ENCODE results near the gene LLGL1.

LLGL1 gene

DNA sequence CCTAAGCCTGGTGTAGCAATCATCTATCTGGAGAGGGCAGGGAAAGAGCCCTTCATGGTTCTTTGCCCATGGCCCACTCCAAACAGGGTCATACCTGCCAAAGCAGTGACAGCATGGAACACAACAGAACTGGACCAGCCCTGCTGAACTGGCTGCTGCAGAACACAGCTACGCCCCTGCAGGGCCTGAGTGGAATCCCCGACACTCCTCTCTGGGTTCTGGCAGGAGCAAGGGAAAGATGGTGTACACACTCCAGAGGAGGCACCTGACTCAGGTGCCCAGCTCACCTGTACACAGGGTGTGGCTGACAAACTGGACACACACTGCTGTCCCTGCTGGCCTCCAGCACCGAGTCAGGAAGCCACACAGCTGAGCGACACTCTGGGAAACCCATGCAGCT lies 54.8 kb downstream of the LLGL1 start:
- no peak for DNase-seq

DNA sequence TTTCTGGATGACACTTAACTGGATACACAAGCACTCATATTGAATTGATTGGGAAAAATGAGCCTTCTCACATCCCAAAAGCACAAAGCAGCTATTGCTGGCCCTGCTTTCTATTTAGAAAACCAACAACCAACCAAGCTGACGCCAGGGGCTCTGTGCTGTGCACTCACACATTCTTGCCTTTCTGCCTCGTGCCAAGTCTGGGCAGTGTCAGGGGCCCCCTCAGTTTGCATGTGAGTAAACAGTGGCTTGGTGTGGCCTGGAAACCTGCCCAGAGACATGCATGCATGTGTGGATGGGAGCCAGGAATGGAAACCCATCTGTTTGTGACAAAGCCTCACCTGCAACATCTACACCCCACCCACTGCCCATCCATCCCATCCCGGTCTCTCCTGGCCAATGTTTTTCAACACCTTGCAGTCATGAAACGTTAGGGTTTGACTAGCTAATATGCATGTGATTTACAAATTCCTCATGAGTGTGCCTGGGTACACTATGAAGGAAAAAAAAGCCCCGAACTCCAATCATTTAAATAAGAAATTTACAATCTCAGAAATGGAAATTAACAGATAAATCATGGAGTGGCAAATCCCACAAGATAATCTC lies 55.4 kb downstream of the LLGL1 start:
- DNase-seq = peak; percentile 87

DNA sequence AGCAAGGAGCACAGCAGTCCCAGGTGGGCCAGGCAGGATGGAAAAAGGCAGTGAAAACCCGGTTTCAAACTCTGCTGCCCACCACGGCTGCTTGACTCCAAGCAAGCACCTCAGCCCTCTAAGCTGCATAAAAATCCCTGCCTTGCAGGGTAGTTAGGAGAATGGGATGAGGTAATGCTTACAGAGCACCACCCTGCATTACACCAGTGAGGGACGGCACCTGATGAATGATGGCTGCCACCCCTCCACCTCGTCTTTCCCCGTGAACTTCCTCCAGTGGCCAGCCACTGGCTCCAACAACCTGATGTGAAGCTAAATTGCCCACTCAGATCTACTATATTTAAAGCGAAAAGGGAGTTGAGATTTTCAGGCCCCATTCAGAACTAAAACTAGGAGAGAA lies 56.4 kb downstream of the LLGL1 start:
- no peak for DNase-seq

DNA sequence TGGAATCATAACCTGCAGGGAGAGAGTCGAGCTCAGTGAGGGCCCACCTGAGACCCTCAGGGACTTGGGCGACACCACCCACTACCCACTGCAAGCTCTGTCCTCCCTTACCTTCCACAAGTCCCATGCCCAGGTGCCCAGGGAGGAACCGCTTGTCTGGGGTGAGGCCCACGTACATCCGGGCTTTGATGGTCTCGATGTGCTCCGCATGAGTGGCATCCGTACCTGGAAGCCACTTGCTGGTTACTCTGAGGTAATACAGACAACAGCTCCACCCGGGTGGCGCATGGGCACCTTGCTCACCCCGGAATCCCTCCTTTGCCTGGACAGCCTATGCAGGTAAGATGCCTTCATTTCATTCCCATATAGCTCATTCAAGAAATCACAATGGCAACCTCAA lies 59.9 kb downstream of the LLGL1 start:
- no peak for DNase-seq

DNA sequence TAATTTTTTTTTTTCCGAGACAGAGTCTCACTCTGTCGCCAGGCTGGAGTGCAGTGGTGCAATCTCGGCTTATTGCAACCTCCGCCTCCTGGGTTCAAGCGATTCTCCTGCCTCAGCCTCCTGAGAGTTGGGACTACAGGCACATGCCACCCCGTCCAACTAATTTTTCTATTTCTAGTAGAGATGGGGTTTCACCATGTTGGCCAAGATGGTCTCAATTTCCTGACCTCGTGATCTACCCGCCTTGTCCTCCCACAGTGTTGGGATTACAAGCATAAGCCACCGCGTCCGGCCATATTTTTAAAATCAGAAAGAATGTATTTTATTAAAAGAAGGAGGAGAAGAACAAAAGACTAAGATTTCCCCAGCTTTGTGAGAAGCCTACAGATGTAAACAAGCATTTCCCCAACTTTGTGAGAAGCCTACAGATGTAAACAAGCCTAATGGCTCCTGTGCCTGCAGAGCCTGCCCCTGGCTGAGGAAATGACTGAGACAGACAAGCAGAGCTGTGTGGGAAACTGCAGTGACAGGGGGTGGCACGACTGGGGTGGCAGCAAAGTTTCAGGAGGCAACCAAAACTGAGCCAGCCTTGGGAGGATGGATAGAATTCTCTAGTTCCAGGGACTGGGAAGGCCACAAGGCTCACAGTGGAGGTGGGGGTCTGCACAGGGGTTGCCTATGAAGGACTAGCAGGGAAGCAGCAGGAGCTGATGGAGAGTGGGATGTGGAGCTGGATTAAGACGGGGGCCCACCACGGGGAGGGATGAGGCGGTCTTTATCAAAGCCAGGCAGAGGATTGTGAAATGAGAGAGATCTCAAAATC lies 66.5 kb downstream of the LLGL1 start:
- no peak for DNase-seq
